Anterior cingulate cortex (tissue), 58 donors: ENCODE measurements around the gene KRT82.
A peak's percentile ranks its signal among the peaks of the same experiment; 100 is the strongest.

ENCODE experiments used
- DNase-seq, 58 donors: peaks; one replicate each; lab custom pipeline; 2025; lab: John Stamatoyannopoulos, UW

Gene KRT82

DNA sequence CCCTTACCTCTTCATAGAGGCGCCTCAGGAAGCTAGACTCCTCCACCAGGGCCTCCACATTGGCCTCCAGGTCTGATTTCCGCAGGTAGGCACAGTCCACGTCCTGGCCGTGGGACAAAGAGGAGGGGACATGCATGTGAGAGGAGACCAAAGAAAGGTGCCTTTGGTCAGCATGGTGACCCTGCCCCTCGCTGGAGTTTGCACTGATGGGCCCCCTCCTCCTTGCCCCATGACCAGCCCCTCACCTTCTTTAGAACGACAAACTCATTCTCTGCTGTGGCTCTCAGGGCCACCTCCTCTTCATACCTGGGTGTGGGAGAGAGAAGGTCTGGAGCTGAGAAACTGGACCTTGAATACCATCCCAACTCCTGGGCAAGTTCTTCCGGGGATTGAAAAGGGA lies 42.1 kb downstream of the KRT82 start:
- DNase-seq = no peak

DNA sequence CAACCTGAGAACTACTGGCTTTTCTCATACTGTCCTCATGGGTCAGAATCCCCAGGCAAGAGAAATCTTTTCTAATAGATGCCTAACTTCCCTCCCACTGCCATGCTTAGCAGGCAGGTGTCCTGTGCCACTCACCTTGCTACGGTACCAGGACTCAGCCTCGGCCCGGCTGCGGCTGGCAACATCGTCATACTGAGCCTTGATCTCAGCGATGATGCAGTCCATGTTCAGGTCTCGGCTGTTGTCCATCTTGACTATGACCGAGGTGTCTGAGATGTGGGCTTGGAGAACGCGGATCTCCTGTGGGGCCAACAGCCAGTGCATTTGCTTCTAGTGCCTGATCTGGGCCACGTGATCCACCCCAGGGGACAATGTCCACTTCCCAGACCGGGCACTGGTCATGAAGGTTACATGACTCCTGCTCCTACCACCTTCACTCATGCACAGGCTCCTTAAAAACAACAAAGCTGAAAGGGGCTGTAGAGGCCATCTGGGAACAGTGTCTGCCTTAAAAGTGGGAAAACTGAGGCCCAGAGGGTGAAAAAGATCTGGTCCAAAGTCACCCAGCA lies 42.9 kb downstream of the KRT82 start:
- DNase-seq = no peak

DNA sequence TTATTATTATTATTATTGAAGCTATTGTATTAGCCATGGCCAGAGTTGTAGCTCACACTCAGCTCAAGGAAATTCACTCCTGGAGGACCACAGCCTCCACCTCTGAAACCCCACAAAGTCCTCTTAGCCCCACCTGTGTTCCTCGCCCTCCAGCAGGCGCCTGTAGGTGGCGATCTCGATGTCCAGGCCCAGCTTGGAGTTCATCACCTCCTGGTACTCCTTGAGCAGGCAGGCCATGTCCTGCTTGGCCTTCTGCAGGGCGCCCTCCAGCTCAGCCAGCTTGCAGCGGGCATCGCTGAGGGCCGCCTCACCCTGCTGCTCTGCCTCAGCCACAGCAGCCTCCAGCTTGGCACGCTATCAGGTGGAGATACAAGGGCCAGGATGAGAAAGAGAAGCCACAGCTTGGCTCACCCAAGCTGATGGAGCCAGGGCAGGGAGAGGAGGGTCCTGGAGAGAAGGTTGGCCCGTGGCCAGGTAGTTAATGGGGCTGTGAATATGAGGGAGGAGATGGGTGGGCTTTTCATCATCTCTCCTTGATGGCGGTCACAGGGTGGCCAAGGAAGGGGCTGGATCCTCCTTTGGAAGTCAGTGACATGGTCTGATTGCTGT lies 43.9 kb downstream of the KRT82 start:
- no peak for DNase-seq

DNA sequence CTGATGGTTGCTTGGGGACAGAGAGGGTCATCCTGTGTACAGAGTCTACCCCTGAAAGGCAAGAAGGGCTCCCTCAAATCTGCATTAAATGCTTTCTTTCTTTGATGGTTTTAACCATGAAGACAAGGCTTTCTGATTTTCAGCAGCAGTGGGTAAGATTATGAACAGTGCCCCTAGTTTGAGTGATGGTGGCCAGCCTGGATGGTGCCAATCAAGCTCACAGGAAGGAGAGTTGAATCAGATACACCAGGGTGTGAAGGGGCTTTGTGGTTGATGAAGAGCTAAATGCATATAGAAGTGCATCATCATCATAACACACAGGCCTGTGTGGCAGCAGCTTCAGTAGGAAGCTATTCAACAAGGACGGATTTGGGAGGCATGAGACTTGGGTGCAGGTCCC lies 44.6 kb downstream of the KRT82 start:
- no peak for DNase-seq

DNA sequence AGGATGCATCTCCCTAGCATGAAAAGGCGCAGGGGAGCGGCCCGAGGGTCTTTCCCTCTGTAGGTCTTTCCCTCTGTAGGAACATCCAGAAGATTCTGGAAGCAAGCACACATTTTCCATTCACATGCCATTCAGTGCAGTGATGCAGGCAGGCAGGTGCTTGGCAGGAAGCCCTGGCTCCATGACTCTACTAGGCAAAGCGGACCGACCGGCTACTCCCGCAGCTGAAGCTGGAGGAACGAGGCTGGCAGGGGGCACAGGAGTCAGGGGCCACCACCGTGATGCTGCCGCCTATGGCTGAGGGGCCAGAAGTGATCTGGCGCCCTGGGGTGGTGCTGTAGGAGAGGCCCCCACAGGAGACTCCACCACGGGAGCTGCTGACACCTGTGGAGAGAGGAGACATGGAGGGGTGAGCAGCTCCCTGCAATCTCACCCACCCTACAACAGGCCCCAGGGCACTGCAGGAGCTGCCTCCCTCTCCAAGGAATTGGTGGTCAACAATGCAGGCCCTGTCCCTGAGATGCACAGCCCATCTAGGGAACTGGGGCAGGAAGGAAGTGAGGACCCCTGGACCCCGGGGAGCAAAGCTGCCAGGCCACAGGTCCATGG lies 45.4 kb downstream of the KRT82 start:
- peak in 2 of 58 donors; percentile 16 to 19 for DNase-seq

DNA sequence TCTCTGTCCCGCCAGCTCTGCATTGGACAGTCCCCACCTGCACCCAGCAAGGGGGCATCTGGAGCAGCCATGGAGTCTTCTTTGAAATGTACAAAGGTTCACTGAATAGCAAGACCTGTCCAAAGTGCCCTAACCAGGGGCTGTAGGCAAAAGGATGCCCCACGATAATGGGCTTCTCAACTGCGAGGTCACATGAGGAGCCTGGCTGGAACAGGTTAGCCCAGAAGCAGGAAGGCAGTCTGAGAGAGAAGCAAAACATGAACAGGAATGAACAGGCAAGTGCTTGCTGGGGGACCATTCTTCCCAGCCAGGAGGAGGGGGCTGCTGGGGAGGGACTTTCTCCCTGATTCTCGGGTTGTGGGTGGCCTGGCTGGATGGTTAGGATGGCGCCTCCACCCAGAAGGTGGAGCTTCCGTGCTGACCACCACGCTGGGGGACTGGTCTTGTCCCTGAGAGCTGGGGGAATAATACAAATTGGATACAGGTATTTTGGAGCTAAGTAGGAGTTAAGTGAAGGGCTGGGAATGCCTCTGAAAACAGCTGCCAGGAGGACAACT lies 46.0 kb downstream of the KRT82 start:
- no peak for DNase-seq

DNA sequence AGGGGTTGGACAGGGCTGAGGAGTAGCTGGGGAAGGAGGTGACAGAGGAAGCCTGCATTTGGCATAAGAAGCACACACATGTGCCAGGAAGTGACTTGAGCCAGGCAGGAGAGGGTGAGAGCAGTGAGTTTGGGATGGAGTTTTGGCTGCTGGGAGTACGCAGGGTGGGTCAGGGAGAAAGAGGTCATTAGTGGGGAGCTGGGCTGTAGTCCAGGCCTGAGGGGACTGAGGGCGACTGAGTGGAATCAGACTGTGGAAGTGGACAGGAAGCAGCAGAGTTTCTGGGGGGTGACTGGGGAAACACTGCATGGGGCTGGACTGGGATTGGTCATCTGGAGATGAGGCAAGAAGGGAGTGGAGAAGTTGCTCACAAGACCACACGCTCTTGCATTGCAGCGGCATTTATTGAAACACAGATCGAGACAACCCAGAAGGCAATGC lies 46.5 kb downstream of the KRT82 start:
- DNase-seq = no peak

DNA sequence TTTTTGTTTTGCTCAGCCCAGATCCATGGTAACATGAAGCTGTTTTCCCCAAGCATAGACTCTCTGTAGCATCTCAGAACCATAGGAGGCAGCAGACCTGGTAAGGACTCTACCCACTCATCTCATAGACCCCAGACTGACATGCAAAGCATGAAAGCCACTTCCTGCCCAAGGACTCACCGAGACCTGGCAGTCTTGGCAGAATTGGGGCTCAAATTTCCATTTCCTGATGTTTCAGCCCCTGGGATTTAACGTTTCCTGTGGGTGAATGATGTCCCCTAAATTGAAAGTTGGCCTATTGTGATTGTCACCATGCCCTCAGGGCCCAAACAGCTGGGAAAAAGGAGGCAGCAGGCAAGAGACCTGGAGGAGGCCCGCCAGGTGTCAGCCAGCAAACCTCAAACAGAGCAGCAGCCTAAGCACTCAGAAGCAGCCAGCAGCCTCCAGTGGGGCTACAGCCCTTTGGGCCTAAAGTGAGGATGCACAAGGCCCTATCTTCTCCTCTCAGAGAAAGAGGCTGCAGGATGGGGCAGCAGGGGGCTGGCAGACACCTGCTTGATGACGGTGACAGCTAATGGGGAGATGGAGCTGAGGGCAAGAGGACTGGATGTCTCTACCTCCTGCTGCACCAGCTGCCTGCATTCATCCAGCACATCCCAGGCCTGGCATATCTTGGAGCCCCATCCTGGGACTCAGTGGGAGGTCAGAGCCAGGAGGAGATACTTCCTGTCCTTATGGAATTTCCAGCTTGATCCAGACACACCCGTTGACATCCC lies 47.4 kb downstream of the KRT82 start:
- DNase-seq = no peak

DNA sequence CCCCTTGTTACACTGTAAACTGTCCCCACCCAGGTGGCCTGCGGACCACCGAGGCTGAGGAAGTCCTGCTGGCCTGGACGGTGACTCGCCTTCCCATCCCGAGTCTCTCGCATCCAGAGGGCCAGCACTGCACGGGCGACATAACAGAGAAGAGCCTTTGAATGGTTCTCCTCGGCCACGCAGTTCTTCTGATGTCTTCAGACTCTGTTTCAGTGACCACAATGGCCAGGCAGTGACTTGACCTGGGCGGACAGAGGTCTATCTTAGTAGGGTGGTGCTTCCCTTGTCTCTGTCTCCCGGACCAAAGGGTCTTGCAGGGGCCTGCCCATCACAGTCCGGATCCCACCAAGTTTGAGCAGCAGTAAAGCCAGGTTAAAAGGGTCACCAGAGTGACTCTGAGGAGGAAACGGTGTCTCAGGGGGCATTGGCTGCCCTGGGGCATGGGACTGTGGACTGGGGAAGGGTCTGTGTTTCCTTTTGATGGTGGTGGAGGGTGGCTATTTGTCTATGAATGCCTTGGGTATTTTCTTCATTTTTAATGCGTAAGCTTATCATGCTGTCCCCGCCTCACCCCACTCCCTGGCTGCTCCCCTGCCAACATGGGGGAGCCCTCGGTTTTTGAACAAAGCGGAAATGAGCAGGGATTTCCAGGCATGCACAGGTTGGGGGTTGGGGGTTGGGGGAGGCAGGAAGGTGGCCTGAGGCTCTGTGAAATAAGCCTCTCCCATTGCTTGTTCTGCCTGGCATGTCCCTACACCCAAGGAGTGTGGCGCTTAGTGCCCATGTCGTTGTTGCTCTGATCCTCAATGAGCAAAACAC lies 49.2 kb downstream of the KRT82 start:
- no peak for DNase-seq

DNA sequence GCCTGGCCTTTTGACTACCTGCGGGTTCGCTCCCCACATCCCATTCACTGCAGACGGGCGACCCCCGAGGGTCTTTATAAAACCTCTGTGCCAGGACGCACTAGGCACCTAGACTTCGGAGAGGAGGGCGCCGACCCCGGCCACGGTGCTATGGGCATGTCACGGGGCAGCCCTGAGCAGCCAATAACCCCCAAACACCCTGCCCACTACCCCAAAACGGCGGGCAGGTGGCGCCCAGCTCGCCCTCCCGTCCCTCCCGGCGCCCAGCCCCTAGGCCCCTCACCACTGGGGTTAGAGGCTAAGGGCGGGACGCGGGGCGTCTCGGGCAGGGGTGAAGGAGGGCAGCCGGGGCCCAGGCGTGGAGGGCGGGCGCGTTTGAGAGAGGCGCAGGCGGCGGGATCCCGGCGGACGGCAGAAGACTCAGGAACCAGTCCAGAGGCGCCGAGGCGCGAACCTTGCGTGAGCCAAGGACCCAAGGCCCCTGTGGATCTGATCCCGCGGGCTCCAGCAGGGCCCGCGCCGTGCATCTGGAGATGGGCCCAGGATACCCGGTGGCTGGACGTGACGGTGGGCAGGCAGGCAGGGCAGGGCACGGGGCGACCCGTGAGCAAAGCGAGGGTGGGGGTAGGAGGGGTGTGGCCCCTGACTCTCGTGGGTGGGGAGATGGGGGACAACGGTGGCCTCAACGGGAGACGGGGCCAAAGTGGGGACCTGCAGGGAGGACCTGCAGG lies 49.9 kb downstream of the KRT82 start:
- peak in 1 of 58 donors; percentile 10 for DNase-seq

DNA sequence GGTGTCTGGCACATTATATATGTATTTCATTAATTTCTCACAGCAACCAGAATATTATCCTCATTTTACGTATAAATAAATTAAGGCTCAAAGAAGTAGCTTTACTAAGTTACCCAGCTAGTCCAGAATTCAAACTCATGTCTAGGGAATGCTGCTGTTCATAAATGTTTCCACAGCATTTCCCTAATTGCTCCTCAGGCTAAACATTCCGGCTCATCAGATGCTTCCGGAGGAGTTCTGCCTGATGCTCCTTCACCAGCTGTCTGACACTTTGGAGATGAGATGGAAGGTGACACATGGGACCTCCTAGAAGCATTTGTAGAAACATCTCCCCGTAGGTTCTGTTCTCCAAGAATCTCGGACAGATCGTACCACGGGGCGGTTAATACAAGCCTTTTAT lies 51.0 kb downstream of the KRT82 start:
- DNase-seq = no peak

DNA sequence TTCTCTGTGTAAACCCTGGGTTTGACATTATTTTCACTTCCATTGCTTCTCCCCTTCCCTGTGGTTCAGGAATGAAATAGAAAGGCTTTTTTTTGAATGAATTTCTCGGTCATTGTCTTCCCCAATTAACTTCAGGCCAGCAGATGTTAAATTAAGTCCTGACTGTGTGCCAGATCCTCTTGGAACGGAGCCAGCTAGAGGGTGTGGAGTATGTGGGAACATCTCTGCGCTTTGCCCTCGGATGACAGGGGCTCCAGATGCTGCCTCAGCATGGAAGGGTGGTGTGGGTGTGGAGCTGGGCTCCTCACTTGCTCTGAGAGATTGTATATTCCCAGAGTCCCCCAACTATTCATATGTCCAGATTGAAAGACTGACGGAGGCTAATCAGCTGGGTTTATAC lies 51.9 kb downstream of the KRT82 start:
- DNase-seq = peak in 1 of 58 donors; percentile 24

DNA sequence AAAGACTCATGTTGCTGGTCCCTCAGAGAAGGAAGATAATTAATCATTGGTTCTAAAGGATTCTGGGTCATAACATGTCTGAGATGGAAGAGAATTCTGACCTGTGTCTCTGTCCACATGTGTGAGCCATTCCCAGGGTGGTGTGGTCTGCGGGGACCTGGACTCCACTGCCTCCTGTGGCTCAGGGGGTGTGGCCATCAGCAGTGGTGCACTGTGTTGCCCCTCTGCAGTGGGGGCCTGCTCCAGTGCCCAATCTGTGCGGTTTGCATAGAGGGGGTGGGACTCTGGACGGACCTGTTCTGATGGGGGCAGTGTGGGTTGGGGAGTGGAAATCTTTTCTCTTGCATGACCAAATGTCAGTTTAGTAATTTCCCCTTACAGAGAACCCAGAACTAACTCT lies 52.4 kb downstream of the KRT82 start:
- DNase-seq = no peak

DNA sequence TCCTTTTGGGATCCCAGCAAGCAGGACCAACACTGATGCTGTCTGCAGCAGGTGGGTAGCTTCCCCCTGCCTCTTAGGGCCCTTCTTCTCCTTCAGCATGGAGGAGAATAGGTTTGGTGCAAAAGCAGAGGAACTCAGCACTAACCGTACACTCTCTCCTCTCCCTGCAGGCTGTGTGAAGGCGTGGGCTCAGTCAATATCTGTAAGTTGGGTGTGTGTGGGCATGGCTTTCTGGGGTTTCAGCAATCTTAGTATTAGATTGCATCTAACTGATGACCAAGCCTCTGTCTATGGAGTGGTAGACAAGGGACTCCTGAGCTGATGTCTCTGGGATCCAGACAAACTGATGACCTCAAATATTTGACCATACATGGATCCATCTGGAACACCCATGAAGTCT lies 53.2 kb downstream of the KRT82 start:
- no peak for DNase-seq

DNA sequence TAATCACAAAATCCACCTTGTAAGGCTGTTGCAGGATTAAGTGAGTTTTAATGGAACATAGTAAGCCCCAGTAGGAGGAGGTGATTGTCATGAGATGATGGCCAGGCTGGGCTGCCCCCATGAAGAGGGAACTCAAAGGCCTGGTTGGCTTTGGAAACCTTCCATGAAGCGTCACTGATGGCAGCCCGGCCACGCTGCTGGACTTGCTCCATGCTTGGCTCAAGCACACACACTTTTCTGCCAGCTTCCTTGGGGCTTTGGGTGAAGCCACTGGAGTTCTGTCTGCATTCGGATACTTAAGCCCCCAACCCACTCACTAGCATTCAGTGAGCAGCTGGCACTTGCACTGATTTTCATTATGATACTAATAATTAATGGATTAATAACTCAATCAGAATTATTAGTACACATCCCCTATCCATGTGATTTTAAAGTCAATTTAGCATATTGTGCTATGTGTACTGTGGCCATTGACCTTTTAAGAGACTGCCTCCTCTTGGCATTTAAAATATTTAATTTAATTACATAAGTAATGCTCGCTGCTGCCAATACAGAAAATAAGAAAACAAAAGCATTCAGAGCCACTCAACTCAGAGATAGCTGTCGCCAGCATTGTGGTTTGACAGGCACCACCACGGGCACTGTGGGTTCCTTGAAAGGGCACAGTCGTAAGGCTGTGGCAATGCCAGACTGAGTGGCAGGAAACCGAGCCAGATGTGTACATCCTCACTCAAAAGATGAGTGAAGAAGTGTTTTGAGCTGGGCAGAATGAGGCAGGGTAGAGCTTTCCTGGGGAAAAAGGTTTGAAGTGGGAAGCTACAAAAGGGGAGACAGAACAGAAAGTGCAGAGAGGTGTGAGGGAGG lies 54.7 kb downstream of the KRT82 start:
- peak in 48 of 58 donors; percentile 5 to 81 (median 44) for DNase-seq

DNA sequence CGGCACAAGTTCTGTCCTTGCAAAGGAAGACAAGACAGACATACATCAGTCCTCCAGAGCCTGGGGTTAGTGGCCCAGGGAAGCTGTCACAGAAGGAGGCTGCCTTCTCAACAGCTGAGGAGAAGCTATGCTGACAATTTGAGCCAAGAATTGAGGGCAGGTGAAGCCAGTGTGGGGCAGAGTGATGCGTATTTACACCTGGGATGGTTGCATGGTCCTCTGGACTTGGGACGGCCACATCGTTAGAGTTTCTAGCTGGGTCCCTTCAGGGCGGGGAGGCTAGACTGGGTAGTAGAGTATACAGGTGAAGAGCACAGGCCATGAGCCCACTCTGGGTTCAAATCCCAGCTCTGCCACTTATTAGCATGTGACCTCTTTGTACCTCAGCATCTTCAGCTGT lies 55.3 kb downstream of the KRT82 start:
- no peak for DNase-seq

DNA sequence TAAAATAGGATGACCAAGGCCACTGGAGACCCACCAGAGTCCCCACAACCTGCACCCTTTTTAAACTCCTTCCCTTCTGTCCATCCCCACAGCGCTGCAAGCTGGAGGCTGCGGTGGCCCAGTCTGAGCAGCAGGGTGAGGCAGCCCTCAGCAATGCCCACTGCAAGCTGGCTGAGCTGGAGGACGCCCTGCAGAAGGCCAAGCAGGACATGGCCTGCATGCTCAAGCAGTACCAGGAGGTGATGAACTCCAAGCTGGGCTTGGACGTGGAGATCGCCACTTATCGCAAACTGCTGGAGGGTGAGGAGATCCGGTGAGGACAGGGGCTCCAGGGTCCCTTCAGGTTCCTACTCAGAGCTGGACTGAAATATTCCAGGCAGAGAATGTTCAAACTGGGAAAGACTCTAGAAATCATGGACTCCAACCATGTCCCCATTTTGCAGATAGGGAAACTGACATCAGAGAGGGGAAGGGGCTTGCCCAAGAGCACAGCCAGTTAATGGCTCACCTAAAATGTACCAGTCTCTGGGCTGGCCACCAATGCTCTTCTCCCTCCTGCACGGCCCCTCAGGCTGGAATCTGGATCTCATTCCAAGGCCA lies 56.0 kb downstream of the KRT82 start:
- DNase-seq = no peak

DNA sequence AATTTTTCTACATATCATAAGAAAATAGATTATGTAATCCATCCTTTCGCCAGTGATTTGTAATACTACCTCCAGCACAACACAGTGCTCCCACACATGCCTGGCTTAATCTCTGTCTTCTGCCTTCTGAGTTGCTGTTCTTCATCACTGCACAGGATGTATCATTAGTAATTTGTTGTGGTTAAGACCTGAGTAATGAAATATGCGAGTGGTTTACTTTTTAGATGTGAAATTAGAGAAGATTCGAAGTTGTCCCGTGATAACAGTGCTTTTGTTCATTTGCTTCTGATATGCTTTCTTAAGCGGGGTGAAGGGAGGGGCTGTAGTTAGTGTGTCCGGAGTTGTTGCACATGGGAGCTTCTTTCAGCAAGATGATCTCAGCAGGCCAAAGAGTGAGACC lies 56.9 kb downstream of the KRT82 start:
- DNase-seq = no peak
